PFSK-1 (cell line): Measurements from ENCODE around the gene NAA20.

ENCODE experiments used
- FOXP2 ChIP-seq: optimal IDR thresholded peaks from 2 replicates; pipeline ENCODE3; 2011; ENCODE audit warnings: borderline replicate concordance, control low read depth, inconsistent platforms; ENCODE audit not compliant: insufficient read depth; ENCODE audit errors: extremely low read length, extremely low read depth
- POLR2AphosphoS5 ChIP-seq: IDR thresholded peaks from 2 replicates; pipeline ENCODE4 v1.6.1; 2012; ENCODE audit warnings: low read depth, mild to moderate bottlenecking, control low read depth, low read length, moderate library complexity
- REST ChIP-seq, 2 experiments: IDR thresholded peaks; 2 replicates each; pipeline versions ENCODE4 v1.6.1 to v1.8.0; 2011 to 2012; ENCODE audit warnings: low read depth in 2 of 2, low read length in 2 of 2, control low read depth in 1 of 2, inconsistent platforms in 1 of 2, mild to moderate bottlenecking in 1 of 2, moderate library complexity in 1 of 2; ENCODE audit not compliant: insufficient read depth in 1 of 2
- SIN3A ChIP-seq: IDR thresholded peaks from 2 replicates; pipeline ENCODE4 v1.6.1; 2012; ENCODE audit warnings: mild to moderate bottlenecking, low read length, moderate library complexity, borderline replicate concordance; ENCODE audit not compliant: insufficient read depth
- TAF1 ChIP-seq: IDR thresholded peaks from 2 replicates; pipeline ENCODE4 v1.6.1; 2012; ENCODE audit warnings: low read length, control low read depth, borderline replicate concordance; ENCODE audit not compliant: insufficient read depth

GRCh38 chr20:20020908-20021307 lies 3.7 kb downstream of the NAA20 start:
- TF ChIP-seq TAF1 (no peak), REST (IDR thresholded peaks at IDR 0.05; ENCODE audit: insufficient read depth in 1 of 2, low read depth in 2 of 2, low read length in 2 of 2) (no peak), POLR2AphosphoS5 (no peak), SIN3A (no peak), FOXP2 (no peak)
